Mammary epithelial cell (primary cell): ENCODE measurements around the gene C19orf25.

ENCODE experiments used
- EZH2 ChIP-seq: IDR thresholded peaks from 2 replicates; pipeline ENCODE4 v1.6.1; 2012; ENCODE audit warnings: low read length, inconsistent platforms, borderline replicate concordance
- TF ChIP-seq, protein P1 (sequence below), 2 donors: IDR thresholded peaks in 1 of 2; conservative IDR thresholded peaks in 1 of 2; 2 replicates each; pipeline ENCODE4 v1.5.1; 2011 to 2012; ENCODE audit warnings: inconsistent platforms in 2 of 2, low read length in 2 of 2, mild to moderate bottlenecking in 2 of 2, control low read depth in 1 of 2, low read depth in 1 of 2; ENCODE audit not compliant: insufficient read depth in 1 of 2; ENCODE audit errors: extremely low read depth in 1 of 2

DNA sequence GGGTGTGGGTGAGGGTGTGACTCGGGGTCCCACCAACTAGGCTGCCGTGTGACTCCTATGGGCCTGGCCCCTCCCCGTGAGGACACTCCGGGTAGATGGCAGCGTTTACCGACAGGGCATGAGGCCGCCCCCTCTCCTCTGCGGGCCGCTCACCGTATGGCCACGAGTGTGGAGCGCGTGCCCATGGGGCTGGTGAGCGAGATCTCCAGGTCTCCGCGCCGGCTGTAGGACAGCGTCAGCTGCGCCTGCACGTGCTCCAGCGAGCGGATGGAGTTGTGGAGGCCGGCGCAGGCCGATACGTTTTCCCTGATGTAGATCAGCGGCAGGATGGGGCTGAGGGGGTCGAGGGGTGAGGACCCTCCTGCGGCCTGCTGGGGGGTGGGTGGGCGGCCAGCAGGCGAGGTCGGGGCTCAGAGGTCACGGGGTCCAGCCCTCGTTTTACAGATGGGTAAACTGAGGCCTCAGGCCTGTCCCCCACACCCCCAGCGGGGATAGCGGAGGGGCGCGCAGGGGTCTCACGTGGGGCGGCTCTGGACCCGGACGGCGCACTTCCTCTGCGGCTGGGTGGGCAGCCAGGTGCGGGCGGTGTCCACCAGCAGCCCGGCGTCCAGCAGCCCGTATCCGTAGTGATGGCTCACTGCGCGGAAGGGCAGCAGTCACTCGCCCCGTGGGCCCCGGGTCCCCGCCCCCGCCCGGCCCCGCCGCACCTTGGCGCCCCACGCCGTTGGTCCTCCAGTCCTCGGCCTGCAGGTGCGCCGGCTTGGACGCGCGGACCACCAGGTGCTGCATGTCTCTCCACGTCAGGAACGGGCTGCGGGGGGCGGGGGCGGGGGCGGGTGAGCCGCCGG lies 4.3 kb upstream of the C19orf25 start:
- TF ChIP-seq EZH2: no peak
- TF ChIP-seq, protein P1, sequence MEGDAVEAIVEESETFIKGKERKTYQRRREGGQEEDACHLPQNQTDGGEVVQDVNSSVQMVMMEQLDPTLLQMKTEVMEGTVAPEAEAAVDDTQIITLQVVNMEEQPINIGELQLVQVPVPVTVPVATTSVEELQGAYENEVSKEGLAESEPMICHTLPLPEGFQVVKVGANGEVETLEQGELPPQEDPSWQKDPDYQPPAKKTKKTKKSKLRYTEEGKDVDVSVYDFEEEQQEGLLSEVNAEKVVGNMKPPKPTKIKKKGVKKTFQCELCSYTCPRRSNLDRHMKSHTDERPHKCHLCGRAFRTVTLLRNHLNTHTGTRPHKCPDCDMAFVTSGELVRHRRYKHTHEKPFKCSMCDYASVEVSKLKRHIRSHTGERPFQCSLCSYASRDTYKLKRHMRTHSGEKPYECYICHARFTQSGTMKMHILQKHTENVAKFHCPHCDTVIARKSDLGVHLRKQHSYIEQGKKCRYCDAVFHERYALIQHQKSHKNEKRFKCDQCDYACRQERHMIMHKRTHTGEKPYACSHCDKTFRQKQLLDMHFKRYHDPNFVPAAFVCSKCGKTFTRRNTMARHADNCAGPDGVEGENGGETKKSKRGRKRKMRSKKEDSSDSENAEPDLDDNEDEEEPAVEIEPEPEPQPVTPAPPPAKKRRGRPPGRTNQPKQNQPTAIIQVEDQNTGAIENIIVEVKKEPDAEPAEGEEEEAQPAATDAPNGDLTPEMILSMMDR (conservative IDR thresholded peaks at IDR 0.05 in 1 of 2, IDR thresholded peaks at IDR 0.05 in 1 of 2; ENCODE audit: extremely low read depth in 1 of 2, insufficient read depth in 1 of 2, low read depth in 1 of 2, low read length in 2 of 2): no peak
